ENCODE data around the gene TMED5. TPM values are rescaled to one million over a fixed set of nuclear protein-coding genes. Genes with fewer than 3 reads are reported as not detected.
"Not testable (repeated sequence)": the region's sequence is repeated elsewhere in the genome, so short reads cannot be mapped to it uniquely, and the experiment has no call there.

TMED5 gene
- total RNA-seq: 103 and 134 TPM in 2 replicates

- peak; percentile 92 for DNase-seq (ENCODE audit: low read depth)
Observed at GRCh38 chr1:93179886-93180722, at the start of gene TMED5. Gene TMED5 (minus strand): TSS chr1:93180413. CDS start chr1:93180242, 171 bp downstream.

- DNase-seq (ENCODE audit: low read depth): no peak
Observed at GRCh38 chr1:93223023-93223675, 42.9 kb upstream of the TMED5 start.

- no peak for DNase-seq (ENCODE audit: low read depth)
Observed at GRCh38 chr1:93221913-93222312, 41.7 kb upstream of the TMED5 start.

GRCh38 chr1:93220716-93221115 lies 40.5 kb upstream of the TMED5 start:
- not testable (repeated sequence) for DNase-seq (ENCODE audit: low read depth)

- peak; percentile 68 for DNase-seq (ENCODE audit: low read depth)
Observed at GRCh38 chr1:93219443-93219842, 39.2 kb upstream of the TMED5 start.

GRCh38 chr1:93215322-93215721 lies 35.1 kb upstream of the TMED5 start:
- DNase-seq (ENCODE audit: low read depth): no peak

GRCh38 chr1:93207211-93207610 lies 27.0 kb upstream of the TMED5 start:
- no peak for DNase-seq (ENCODE audit: low read depth)

GRCh38 chr1:93206567-93206954 lies 26.3 kb upstream of the TMED5 start:
- no peak for DNase-seq (ENCODE audit: low read depth)

- DNase-seq (ENCODE audit: low read depth): no peak
Observed at GRCh38 chr1:93205892-93206566, 25.8 kb upstream of the TMED5 start.

- no peak for DNase-seq (ENCODE audit: low read depth)
Observed at GRCh38 chr1:93200714-93201113, 20.5 kb upstream of the TMED5 start.

- DNase-seq (ENCODE audit: low read depth): no peak
Observed at GRCh38 chr1:93200086-93200620, 19.9 kb upstream of the TMED5 start.

- DNase-seq (ENCODE audit: low read depth): no peak
Observed at GRCh38 chr1:93199150-93199549, 18.9 kb upstream of the TMED5 start.

GRCh38 chr1:93196591-93196990 lies 16.4 kb upstream of the TMED5 start:
- DNase-seq (ENCODE audit: low read depth): peak; percentile 34

- no peak for DNase-seq (ENCODE audit: low read depth)
Observed at GRCh38 chr1:93194231-93194990, 14.2 kb upstream of the TMED5 start.

- DNase-seq (ENCODE audit: low read depth): no peak
Observed at GRCh38 chr1:93190432-93190831, 10.2 kb upstream of the TMED5 start.

- DNase-seq (ENCODE audit: low read depth): no peak
Observed at GRCh38 chr1:93186667-93187066, 6.5 kb upstream of the TMED5 start.

- peak; percentile 15 for DNase-seq (ENCODE audit: low read depth)
Observed at GRCh38 chr1:93180723-93181613, 755 bp upstream of the TMED5 start, which contains the start of gene CCDC18. Gene CCDC18 (plus strand): TSS chr1:93180724. CDS start chr1:93183362, 2,638 bp downstream.

GRCh38 chr1:93178418-93178817 lies 1.8 kb downstream of the TMED5 start:
- peak; percentile 9 for DNase-seq (ENCODE audit: low read depth)

- peak; percentile 52 for DNase-seq (ENCODE audit: low read depth)
Observed at GRCh38 chr1:93177991-93178390, 2.2 kb downstream of the TMED5 start.

GRCh38 chr1:93174638-93175037 lies 5.6 kb downstream of the TMED5 start:
- DNase-seq (ENCODE audit: low read depth): not testable (repeated sequence)
